Peyer's patch (tissue), 4 donors: Measurements from ENCODE around the gene FAM83G.

Experiments used
- CTCF ChIP-seq, 6 experiments: fragments of 450-650 bp in 4 of 6; fragments of 200-600 bp in 2 of 6; sonication (generic) in 1 of 6; IDR thresholded peaks; one replicate each; pipeline ENCODE4 v1.5.1; 2017 to 2019; ENCODE audit warnings: antibody characterized with exemption in 6 of 6, mild to moderate bottlenecking in 3 of 6, moderate library complexity in 1 of 6
- POLR2A ChIP-seq, 2 donors: fragments of 450-650 bp; IDR thresholded peaks; one replicate each; pipeline ENCODE4 v1.5.1; 2017; ENCODE audit warnings: antibody characterized with exemption in 2 of 2, mild to moderate bottlenecking in 2 of 2, moderate library complexity in 2 of 2

GRCh38 chr17:19016881-19017280 is 12.3 kb upstream of the FAM83G start:
- TF ChIP-seq CTCF (IDR thresholded peaks at IDR 0.05) (no peak), POLR2A (IDR thresholded peaks at IDR 0.05) (no peak)
